HL-60 (cell line): ENCODE results near the gene NAP1L4.

Experiments
- CTCF ChIP-seq: IDR thresholded peaks from one replicate; pipeline ENCODE4 v1.5.1; 2011; ENCODE audit warnings: low read length, control low read depth, inconsistent platforms; ENCODE audit not compliant: insufficient read depth
- REST ChIP-seq: IDR thresholded peaks from 2 replicates; pipeline ENCODE4 v1.6.1; 2012; ENCODE audit warnings: low read depth; ENCODE audit not compliant: insufficient replicate concordance

- TF ChIP-seq CTCF (no peak), REST (no peak)
These were observed 93.6 kb downstream of the NAP1L4 start for GRCh38 chr11:2898366-2899079.
